Astrocyte of the cerebellum (primary cell): Measurements from ENCODE around the gene OR51F2.

Experiments
- DNase-seq: peaks from one replicate; pipeline ENCODE4 v3.0.0-alpha.2; 2011; ENCODE audit warnings: low read depth
- H3K4me3 ChIP-seq: 2 replicates; pipeline ENCODE4 v1.5.1; 2011; ENCODE audit warnings: mild to moderate bottlenecking, low read depth, low read length, moderate library complexity
- in situ Hi-C: cut with HindIII; loops from 2 replicates; pipeline ENCODE4 v1.10.0; 2017; ENCODE audit warnings: low sequenced_read_pairs
- TF ChIP-seq, protein P1 (sequence below): IDR thresholded peaks from 2 replicates; pipeline ENCODE4 v1.5.1; 2012; ENCODE audit warnings: low read length, low read depth, moderate library complexity, mild to moderate bottlenecking; ENCODE audit errors: missing control alignments

OR51F2 gene

DNA sequence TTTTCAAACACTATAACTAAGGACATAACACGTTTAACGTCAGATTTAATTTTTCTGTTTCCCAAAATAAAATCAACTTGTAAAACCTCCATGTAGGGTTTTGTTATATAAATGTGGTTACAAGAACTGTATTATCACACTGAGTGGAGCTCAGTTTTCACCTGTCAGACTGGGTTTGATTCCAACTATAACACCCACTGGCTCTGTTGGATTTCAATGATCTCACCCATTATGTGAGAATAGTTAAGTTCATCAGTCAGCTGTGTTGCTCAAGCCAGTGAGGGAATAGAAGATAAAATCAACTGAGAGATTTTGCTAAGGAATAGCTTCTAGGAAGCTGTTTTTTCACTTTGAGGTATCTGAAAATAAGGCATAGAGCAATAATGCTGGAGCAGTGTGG, 11.9 kb upstream of the OR51F2 start:
- TF ChIP-seq, protein P1, sequence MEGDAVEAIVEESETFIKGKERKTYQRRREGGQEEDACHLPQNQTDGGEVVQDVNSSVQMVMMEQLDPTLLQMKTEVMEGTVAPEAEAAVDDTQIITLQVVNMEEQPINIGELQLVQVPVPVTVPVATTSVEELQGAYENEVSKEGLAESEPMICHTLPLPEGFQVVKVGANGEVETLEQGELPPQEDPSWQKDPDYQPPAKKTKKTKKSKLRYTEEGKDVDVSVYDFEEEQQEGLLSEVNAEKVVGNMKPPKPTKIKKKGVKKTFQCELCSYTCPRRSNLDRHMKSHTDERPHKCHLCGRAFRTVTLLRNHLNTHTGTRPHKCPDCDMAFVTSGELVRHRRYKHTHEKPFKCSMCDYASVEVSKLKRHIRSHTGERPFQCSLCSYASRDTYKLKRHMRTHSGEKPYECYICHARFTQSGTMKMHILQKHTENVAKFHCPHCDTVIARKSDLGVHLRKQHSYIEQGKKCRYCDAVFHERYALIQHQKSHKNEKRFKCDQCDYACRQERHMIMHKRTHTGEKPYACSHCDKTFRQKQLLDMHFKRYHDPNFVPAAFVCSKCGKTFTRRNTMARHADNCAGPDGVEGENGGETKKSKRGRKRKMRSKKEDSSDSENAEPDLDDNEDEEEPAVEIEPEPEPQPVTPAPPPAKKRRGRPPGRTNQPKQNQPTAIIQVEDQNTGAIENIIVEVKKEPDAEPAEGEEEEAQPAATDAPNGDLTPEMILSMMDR = no peak
- H3K4me3 ChIP-seq = no peak overlapping the region
- no peak for DNase-seq
- in situ Hi-C loops = no loop called here

DNA sequence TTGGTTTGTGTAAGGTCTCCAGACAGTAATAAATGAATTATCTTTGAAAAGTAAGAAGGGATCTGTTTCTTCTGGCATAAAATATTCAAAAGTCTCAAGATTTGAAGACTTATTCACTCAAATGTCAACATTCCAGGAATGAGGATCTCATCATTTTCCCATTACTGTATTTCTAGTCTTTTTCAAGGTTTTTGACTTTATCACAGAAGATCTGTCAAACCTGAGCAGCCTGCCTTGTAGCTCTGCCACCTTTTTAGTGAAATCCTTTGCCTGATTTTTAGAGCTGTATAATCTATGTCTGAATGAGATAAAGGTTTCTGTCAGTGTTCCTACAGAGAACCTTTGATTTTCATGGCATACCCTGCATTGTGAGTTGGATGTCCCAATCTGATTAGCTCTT, 4.0 kb downstream of the OR51F2 start:
- in situ Hi-C loops = no loop called here
- no peak for DNase-seq
- TF ChIP-seq, protein P1 = no peak
- no peak overlapping the region for H3K4me3 ChIP-seq

DNA sequence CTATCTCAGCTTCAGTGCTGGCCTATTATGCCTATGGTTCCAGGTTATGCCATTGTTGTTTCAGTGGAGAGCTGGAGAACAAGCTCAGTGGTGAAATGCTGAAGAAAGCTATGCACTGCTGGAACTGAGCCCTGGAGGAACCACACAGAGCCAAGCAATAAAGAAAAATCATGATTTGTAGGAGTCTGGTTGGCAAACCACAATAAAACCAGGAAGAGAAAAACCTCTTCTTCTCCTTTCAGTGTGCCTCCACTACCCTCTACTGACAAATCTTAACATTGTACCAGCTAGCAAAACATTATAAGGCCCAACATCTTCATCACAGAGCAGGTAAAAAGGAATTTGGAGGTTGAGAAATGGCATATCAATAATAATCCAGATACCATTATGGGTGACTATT, 5.3 kb downstream of the OR51F2 start:
- peak; percentile 37 for DNase-seq
- no peak overlapping the region for H3K4me3 ChIP-seq
- in situ Hi-C loops = no loop called here
- TF ChIP-seq, protein P1 = no peak

DNA sequence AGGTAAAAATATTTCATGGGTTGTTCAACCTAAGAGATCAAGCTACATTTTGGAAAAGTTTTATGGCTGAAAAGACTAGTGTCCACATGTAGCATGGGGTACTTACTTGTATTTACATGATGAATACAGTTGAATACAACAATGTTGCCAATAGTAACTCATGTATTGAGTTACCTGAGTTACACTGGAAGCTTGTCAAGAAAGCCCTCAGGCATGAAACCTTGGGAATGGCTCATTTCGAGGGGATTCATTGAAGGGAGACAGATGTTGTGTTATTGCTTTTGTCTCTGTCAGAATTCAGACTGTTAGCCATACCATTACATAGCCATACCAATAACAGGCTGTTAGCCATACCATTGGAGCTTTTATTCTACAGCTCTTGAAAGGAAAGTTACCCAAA, 9.2 kb downstream of the OR51F2 start:
- in situ Hi-C loops = no loop called here
- H3K4me3 ChIP-seq = no peak overlapping the region

DNA sequence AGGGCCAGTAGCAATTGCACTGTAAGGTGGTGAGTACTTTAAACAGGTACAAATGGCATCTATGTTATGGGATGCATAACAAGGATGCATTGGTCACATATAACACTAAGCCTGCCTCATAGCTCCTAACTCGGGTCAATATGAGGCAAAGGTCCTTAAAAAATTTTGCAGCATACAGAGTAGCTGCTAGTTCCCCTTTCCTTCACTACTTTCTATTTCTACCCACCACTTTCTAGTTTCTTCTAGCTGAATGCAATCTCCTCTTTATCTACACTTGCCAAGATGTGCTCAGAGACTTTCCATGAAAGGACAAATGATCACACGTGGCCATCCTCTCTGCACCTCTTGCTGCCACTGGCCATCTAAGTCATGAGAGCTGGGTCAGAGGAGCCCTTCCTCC, 9.8 kb downstream of the OR51F2 start:
- in situ Hi-C loops = no loop called here
- TF ChIP-seq, protein P1 = no peak
- DNase-seq = no peak
- no peak overlapping the region for H3K4me3 ChIP-seq

More for the DNA sequence above, 9.2 kb downstream of the OR51F2 start:
- TF ChIP-seq, protein P1 = no peak
- DNase-seq = no peak

DNA sequence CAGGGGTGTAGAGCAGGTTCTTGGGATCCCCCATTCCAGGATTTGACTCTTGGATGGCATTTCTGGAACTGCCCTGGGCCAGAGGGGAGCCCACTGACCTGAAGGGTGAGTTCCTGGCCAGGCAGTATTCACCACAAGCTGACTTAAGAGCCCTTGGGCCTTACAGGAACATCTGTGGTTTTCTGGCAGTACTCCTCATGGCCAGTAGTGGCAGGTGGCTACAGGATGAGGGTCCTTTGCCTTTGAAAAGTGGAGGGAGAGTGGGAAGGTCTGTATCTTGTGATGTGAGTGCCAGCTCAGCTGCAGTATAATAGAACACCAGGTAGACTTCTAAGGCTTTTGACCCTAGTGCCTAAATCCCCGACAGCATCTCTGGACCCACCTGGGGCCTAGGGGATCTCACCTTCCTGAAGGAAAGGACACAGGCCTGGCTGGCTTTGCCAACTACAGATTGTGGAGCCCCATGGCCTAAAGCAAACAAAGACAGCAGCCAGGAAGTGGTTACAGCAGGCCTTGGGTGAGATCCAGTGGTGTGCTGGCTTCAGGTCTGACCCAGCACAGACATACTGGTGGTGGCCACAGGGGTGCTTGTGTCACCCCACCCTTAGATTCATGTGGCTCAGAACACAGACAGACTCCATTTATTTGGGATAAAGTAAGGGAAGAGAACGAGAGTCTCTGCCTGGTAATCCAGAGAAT, 18.9 kb downstream of the OR51F2 start:
- no peak for DNase-seq
- no peak overlapping the region for H3K4me3 ChIP-seq
- in situ Hi-C loops = no loop called here
- TF ChIP-seq, protein P1 = no peak
